SW480 (cell line): ENCODE data around the gene TLCD5.

Source experiments
- DNase-seq: peaks from one replicate; pipeline ENCODE4 v3.0.0-alpha.2; 2016; ENCODE audit warnings: low spot score

Gene TLCD5

GRCh38 chr11:120337355-120338106, 12.4 kb downstream of the TLCD5 start:
- DNase-seq = peak; percentile 61

GRCh38 chr11:120338107-120338933, 13.2 kb downstream of the TLCD5 start:
- no peak for DNase-seq

GRCh38 chr11:120339394-120339890, 14.3 kb downstream of the TLCD5 start:
- DNase-seq = peak; percentile 74

GRCh38 chr11:120340529-120340928, 15.4 kb downstream of the TLCD5 start:
- DNase-seq = no peak

GRCh38 chr11:120342226-120342625, 17.1 kb downstream of the TLCD5 start:
- DNase-seq = no peak

- no peak for DNase-seq
Measured at GRCh38 chr11:120342678-120343077, 17.6 kb downstream of the TLCD5 start.

- DNase-seq = no peak
Measured at GRCh38 chr11:120343429-120343828, 18.3 kb downstream of the TLCD5 start.

- peak; percentile 87 for DNase-seq
Measured at GRCh38 chr11:120344302-120345004, 19.4 kb downstream of the TLCD5 start.

- no peak for DNase-seq
Measured at GRCh38 chr11:120346233-120346632, 21.1 kb downstream of the TLCD5 start.

- DNase-seq = no peak
Measured at GRCh38 chr11:120350637-120351036, 25.5 kb downstream of the TLCD5 start.

GRCh38 chr11:120352405-120352804, 27.3 kb downstream of the TLCD5 start:
- DNase-seq = no peak

- no peak for DNase-seq
Measured at GRCh38 chr11:120354068-120354467, 29.0 kb downstream of the TLCD5 start.

- no peak for DNase-seq
Measured at GRCh38 chr11:120354779-120355178, 29.7 kb downstream of the TLCD5 start.

GRCh38 chr11:120357620-120358019, 32.5 kb downstream of the TLCD5 start:
- DNase-seq = no peak

- DNase-seq = no peak
Measured at GRCh38 chr11:120358729-120359128, 33.6 kb downstream of the TLCD5 start.

GRCh38 chr11:120363436-120363835, 38.3 kb downstream of the TLCD5 start:
- no peak for DNase-seq

GRCh38 chr11:120365512-120365911, 40.4 kb downstream of the TLCD5 start:
- no peak for DNase-seq

- no peak for DNase-seq
Measured at GRCh38 chr11:120372296-120372695, 47.2 kb downstream of the TLCD5 start.

GRCh38 chr11:120375076-120375475, 50.0 kb downstream of the TLCD5 start:
- no peak for DNase-seq

GRCh38 chr11:120376547-120377182, 51.6 kb downstream of the TLCD5 start:
- no peak for DNase-seq

- no peak for DNase-seq
Measured at GRCh38 chr11:120378474-120378873, 53.4 kb downstream of the TLCD5 start.

GRCh38 chr11:120381401-120381800, 56.3 kb downstream of the TLCD5 start:
- no peak for DNase-seq
